MM.1S (cell line): Measurements from ENCODE around the gene CPEB4.

Experiments used
- CTCF ChIP-seq: fragments of 300-600 bp; sonication (generic); IDR thresholded peaks from 2 replicates; pipeline ENCODE4 v1.5.1; 2016; ENCODE audit warnings: antibody characterized with exemption, low read length, mixed read lengths
- EZH2 ChIP-seq: fragments of 300-600 bp; sonication (generic); optimal IDR thresholded peaks from 2 replicates; pipeline ENCODE3; 2017; ENCODE audit warnings: low read depth, mild to moderate bottlenecking, antibody characterized with exemption, low read length, mixed read lengths
- EZH2phosphoT487 ChIP-seq: fragments of 300-600 bp; sonication (generic); IDR thresholded peaks from 2 replicates; pipeline ENCODE4 v1.6.1; 2018; ENCODE audit warnings: antibody characterized with exemption, low read length

- no peak for TF ChIP-seq CTCF
- no peak for TF ChIP-seq EZH2phosphoT487
- TF ChIP-seq EZH2, result no peak
These were observed 21.8 kb upstream of the CPEB4 start for GRCh38 chr5:173866243-173866857.
